Calu3 (cell line): ENCODE results near the gene FEM1C. TPM values are rescaled to one million over a fixed set of nuclear protein-coding genes. Genes with fewer than 3 reads are reported as not detected.

Experiments
- BruUV-seq: library from RNA; stranded (reverse); fragments of 400-500 nt; replicated peaks from 2 replicates; lab custom pipeline; 2021; lab: Mats Ljungman, UMichigan
- CTCF ChIA-PET: fragments of 300-600 bp; sonication (Branson Sonifier 250); formaldehyde crosslinking; loops from one replicate; lab custom pipeline; 2022; ENCODE audit warnings: antibody characterized with exemption; lab: Charles Lee
- DNase-seq: peaks from one replicate; pipeline ENCODE4 v3.0.0; 2022
- H3K27ac Mint-ChIP-seq: one replicate; pipeline ENCODE4 v1.8.0; 2022; ENCODE audit warnings: mixed read lengths; ENCODE audit not compliant: unreplicated experiment
- H3K27me3 Mint-ChIP-seq: one replicate; pipeline ENCODE4 v1.8.0; 2022; ENCODE audit warnings: mixed read lengths; ENCODE audit not compliant: unreplicated experiment
- H3K36me3 Mint-ChIP-seq: one replicate; pipeline ENCODE4 v1.8.0; 2022; ENCODE audit warnings: mild to moderate bottlenecking, moderate library complexity, mixed read lengths; ENCODE audit not compliant: insufficient read depth, unreplicated experiment
- H3K4me1 Mint-ChIP-seq: one replicate; pipeline ENCODE4 v1.8.0; 2022; ENCODE audit warnings: mild to moderate bottlenecking, low read depth, mixed read lengths; ENCODE audit not compliant: unreplicated experiment
- H3K4me3 Mint-ChIP-seq: one replicate; pipeline ENCODE4 v1.8.0; 2022; ENCODE audit warnings: mild to moderate bottlenecking, low read depth, moderate library complexity, mixed read lengths; ENCODE audit not compliant: unreplicated experiment
- H3K9me3 Mint-ChIP-seq: one replicate; pipeline ENCODE4 v1.8.0; 2022; ENCODE audit warnings: low read depth, mixed read lengths; ENCODE audit not compliant: unreplicated experiment
- intact Hi-C: fragments of 100-400 bp; cut with micrococcal nuclease; formaldehyde crosslinking; loops from one replicate; pipeline ENCODE4 v1.10.0; 2022; ENCODE audit not compliant: unreplicated experiment
- total RNA-seq: library from RNA; stranded (reverse); gene quantifications from 2 replicates; pipeline ENCODE4 v1.2.3, GENCODE V29; 2022
- TF ChIP-seq, protein P1 (sequence below): fragments of 200-600 bp; IDR thresholded peaks from one replicate; pipeline ENCODE4 v1.8.0; 2022; ENCODE audit warnings: antibody characterized with exemption; ENCODE audit not compliant: unreplicated experiment

Gene FEM1C
- total RNA-seq, 1 experiment from 2014 or later: 42.8 TPM

DNA sequence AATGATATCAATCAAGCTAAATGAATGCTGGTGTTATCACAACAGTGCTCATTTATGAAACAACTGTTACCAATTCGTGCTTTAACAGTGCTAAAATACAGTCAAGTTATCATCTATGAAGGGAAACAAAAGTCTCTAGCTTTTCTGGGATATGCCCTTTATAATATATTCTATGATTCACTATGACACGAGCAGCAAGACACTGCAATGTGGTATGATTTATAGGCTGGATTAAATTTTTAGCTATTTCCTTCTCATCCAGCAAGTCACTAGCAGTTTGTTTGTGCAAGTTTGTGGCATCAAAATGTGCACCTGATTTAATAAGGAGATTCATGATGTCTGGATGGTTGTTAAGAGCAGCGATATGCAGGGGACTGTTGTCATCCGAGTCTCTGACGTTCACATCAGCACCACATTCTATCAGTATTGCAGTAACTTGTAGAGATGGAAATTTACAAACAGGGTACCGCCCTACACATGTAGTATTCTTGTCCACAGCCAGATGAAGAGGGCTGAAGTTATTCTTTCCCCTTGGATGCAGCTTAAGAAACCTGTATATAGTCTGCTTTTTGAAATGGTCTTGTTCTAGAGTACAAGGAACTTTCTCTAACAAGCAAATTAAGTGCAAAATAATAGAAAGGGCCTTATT, 20.3 kb downstream of the FEM1C start:
- Mint-ChIP-seq H3K4me1 (peaks cover 62% of the 10 kb centered on the region), H3K27ac (no peak overlapping the region), H3K27me3 (no peaks in the 10 kb centered on the region), H3K4me3 (no peak overlapping the region), H3K9me3 (no peaks in the 10 kb centered on the region), H3K36me3 (peaks cover 92% of the 10 kb centered on the region)
- TF ChIP-seq, protein P1, sequence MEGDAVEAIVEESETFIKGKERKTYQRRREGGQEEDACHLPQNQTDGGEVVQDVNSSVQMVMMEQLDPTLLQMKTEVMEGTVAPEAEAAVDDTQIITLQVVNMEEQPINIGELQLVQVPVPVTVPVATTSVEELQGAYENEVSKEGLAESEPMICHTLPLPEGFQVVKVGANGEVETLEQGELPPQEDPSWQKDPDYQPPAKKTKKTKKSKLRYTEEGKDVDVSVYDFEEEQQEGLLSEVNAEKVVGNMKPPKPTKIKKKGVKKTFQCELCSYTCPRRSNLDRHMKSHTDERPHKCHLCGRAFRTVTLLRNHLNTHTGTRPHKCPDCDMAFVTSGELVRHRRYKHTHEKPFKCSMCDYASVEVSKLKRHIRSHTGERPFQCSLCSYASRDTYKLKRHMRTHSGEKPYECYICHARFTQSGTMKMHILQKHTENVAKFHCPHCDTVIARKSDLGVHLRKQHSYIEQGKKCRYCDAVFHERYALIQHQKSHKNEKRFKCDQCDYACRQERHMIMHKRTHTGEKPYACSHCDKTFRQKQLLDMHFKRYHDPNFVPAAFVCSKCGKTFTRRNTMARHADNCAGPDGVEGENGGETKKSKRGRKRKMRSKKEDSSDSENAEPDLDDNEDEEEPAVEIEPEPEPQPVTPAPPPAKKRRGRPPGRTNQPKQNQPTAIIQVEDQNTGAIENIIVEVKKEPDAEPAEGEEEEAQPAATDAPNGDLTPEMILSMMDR: no peak
- no TSS peak for BruUV-seq
- intact Hi-C loops: no loop called here
- CTCF ChIA-PET: interaction anchor here (1.0 to 1.5 kb wide), 2 partner anchors 8 to 16 kb away, joined by 3 read pairs; no protein-coding TSS in a partner anchor
- DNase-seq: no peak

GRCh38 chr5:115522832-115523403, 21.7 kb downstream of the FEM1C start:
- Mint-ChIP-seq H3K4me3 (peak overlapping the region; percentile 9), H3K9me3 (no peaks in the 10 kb centered on the region), H3K27ac (peak overlapping the region; percentile 67), H3K36me3 (peaks cover 83% of the 10 kb centered on the region), H3K27me3 (no peaks in the 10 kb centered on the region), H3K4me1 (peaks cover 48% of the 10 kb centered on the region)
- intact Hi-C loops: no loop called here
- DNase-seq: no peak
- TF ChIP-seq, protein P1: no peak
- CTCF ChIA-PET: interaction anchor here (1.1 to 2.0 kb wide), 3 partner anchors 61 to 174 kb away, joined by 3 to 4 read pairs (median 3); no protein-coding TSS in a partner anchor
- BruUV-seq: no TSS peak

- H3K4me1 Mint-ChIP-seq: peaks cover 39% of the 10 kb centered on the region
- H3K27me3 Mint-ChIP-seq: no peaks in the 10 kb centered on the region
- no peaks in the 10 kb centered on the region for H3K9me3 Mint-ChIP-seq
- no peak for DNase-seq
- intact Hi-C loops: no loop called here
- H3K4me3 Mint-ChIP-seq: no peak overlapping the region
- H3K36me3 Mint-ChIP-seq: peaks cover 86% of the 10 kb centered on the region
- no TSS peak for BruUV-seq
- CTCF ChIA-PET: no interaction called here
- no peak overlapping the region for H3K27ac Mint-ChIP-seq
- TF ChIP-seq, protein P1: no peak
Measured at GRCh38 chr5:115520191-115520590, 24.4 kb downstream of the FEM1C start.

DNA sequence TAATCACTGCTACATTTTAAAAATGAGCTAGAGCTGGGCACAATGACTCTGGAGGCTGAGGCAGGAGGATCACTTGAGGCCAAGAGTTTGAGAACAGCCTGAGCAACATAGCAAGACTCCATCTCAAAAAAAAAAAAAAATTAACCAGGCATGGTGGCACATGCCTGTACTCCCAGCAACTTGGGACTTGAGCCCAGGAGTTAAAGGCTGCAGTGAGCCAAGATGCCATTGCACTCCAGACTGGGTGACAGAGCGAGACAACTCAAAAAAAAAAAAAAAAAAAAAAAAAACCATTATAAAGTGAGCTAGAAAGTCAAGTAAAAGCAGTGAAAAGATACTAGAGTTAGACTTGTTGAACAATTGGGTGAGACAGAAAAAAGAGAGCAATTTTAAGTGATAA, 28.2 kb downstream of the FEM1C start:
- no peak for DNase-seq
- Mint-ChIP-seq H3K27me3 (no peaks in the 10 kb centered on the region), H3K27ac (peak overlapping the region; percentile 66), H3K9me3 (peaks cover 8% of the 10 kb centered on the region), H3K36me3 (peaks cover 82% of the 10 kb centered on the region), H3K4me1 (peaks cover 11% of the 10 kb centered on the region), H3K4me3 (no peak overlapping the region)
- BruUV-seq: no TSS peak
- intact Hi-C loops: no loop called here
- CTCF ChIA-PET: interaction anchor here (0.7 to 0.9 kb wide), 2 partner anchors 9 to 141 kb away, joined by 3 read pairs; no protein-coding TSS in a partner anchor
- TF ChIP-seq, protein P1: no peak
